RPMI8226 (cell line): ENCODE results near the gene ARHGEF25.
"Not testable (repeated sequence)": the region's sequence is repeated elsewhere in the genome, so short reads cannot be mapped to it uniquely, and the experiment has no call there.

Source experiments
- DNase-seq: peaks from one replicate; pipeline ENCODE4 v3.0.0-alpha.2; 2015

Gene ARHGEF25

DNA sequence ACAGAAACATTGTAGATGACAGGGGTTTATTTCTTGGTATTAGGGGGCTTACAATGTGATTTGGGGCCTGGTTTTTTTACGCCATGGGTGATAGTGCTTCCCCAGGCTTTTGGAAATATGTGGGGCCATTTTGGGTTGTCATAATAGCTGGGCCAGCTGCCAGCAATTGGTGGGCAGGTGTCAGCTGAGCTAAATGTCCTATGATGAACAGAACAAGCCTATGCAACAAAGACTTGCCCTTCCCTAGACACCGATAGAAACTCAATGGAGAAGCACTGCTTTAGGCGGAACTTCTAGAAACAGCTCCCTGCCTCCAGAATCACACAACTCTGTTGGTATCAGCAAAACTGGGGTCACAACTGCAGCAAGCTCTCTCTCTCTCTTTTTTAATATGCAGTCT, 26.9 kb downstream of the ARHGEF25 start:
- no peak for DNase-seq

DNA sequence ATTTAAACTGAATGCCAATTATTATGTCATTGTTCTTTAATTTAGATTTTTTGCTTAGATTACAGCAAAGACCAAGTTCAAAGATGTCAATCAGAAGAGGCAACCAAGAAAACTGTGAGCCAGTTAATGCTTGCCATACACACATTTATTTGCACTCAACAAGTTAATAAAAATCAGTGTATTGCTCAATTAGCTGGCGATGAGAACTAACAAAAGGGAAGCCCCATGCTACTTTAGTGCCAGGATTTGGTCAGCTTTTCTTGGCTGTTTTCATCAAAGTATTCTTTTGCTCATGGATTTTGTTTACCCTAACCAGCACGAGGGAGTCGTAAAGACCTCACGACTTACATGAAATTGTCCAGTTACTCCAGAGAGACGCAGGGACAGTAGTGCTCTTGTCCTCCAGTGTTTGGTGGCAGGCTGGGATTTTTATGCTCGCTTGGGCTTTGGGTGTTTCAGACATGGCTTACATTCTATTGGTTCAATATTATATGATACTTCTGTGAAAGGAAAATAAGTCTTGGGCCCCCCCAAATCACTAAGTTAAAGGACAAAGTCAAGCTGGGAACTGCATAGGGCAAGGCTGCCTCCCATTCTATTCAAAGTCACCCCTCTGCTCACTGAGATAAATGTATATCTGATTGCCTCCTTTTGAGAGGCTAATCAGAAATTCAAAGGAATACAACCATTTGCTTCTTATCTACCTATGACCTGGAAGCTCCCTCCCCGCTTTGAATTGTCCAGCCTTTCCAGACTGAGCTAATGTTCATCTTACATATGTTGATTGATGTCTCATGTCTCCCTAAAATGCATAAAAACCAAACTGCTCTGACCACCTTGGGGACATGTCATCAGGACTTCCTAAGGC, 29.2 kb downstream of the ARHGEF25 start:
- no peak for DNase-seq

DNA sequence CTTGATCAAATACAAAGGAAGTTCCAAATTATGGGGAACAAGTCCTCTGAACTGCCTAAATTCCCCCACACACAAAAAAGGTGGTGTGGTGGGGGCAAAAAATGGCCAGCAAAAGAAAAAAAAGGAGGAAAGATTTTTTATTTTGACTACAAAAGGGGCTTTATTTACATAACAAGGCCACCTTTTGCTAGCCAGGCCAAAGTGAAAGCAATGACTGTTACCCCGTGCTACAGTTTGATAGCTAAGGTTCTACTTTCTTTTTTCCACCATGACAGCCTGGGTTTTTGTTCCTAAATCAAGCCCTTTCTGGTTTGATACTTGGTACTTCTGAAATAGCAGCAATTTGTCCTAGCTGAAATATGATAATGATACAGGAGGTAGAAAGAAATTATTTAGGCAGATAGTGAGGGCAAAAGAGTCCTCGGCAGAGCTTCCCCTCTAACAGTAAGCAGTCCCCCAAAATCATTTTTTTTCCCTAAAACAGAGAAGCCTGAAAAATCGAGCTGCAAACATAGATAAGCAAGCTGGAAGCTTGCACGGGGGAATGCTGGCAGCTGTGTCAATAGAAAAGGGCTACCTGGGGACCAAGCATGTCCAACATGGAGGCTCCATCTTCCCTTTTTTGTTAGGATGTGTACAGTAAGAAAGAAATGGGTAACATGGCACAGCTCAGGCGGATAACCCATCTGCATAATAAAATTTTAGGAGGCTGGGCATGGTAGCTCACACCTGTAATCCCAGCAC, 30.6 kb downstream of the ARHGEF25 start:
- DNase-seq: no peak

DNA sequence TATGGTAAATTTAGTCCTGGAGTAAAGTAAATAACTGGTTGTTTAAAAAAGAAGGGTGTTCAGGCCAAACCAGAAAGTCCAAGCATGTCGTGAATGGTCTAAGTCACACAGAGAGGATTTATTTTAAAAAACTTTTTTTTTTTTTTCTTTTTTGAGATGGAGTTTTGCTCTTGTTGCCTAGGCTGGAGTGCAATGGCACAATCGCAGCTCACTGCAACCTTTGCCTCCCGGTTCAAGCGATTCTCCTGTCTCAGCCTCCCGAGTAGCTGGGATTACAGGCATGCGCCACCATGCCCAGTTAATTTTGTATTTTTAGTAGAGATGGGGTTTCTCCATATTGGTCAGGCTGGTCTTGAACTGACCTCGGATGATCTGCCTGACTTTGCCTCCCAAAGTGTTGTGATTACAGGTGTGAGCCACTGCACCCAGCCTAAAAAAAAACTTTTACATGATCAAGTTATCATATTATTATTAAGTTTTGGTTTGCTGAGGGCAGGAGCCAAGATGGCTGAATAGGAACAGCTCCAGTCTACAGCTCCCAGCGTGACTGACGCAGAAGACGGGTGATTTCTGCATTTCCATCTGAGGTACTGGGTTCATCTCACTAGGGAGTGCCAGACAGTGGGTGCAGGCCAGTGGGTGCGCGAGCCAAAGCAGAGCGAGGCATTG, 34.9 kb downstream of the ARHGEF25 start:
- peak; percentile 48 for DNase-seq

DNA sequence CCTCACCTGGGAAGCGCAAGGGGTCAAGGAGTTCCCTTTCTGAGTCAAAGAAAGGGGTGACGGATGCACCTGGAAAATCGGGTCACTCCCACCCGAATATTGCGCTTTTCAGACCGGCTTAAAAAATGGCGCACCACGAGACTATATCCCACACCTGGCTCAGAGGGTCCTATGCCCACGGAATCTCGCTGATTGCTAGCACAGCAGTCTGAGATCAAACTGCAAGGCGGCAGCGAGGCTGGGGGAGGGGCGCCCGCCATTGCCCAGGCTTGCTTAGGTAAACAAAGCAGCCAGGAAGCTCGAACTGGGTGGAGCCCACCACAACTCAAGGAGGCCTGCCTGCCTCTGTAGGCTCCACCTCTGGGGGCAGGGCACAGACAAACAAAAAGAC, 35.4 kb downstream of the ARHGEF25 start:
- not testable (repeated sequence) for DNase-seq

DNA sequence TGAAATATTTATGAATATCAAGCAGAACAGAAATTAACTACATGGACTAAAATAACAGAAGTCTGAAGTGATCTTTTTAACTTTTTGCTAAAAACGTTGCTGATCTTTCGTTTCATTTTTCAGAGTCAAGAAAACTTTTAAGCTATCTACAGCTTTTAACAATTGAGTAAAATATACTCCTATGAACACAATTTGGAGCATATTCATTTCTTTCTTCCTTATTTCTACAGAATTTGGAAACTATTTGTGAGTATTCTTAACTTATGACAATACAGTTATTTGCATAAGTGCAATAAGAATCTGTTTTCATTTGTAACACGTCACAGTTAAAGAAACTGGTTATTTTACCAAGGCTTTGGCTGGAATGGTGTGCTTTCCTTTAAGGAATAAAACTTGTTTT, 42.8 kb downstream of the ARHGEF25 start:
- no peak for DNase-seq

DNA sequence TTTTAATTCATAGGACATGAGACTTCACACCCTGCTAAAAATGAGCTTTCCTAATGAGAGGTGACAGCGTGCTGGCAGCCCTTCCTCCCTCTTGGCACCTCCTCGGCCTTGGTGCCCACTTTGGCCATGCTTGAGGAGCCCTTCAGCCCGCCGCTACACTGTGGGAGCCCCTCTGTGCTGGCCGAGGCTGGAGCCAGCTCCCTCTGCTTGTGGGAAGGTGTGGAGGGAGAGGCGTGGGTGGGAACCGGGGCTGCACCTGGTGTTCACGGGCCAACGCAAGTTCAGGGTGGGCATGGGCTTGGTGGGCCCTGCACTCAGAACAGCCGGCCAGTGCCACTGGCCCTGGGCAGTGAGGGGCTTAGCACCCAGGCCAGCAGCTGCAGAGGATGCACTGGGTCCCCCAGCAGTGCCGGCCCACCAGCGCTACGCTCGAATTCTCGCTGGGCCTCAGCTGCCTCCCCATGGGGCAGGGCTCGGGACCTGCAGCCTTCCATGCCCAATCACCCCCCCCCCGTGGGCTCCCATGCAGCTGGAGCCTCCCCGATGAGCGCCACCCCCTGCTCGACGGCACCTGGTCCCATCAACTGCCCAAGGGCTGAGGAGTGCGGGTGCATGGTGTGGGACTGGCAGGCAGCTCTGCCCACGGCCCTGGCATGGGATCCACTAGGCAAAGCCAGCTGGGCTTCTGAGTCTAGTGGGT, 44.5 kb downstream of the ARHGEF25 start:
- no peak for DNase-seq

DNA sequence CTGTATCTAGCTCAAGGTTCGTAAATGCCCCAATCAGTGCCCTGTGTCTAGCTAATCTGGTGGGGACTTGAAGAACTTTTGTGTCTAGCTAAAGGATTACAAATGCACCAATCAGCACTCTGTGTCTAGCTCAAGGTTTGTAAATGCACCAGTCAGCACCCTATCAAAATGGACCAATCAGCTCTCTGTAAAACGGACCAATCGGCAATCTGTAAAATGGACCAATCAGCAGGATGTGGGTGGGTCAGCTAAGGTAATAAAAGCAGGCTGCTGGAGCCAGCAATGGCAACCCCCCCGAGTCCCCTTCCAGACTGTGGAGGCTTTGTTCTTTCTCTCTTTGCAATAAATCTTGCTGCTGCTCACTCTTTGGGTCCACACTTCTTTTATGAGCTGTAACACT, 45.2 kb downstream of the ARHGEF25 start:
- not testable (repeated sequence) for DNase-seq

DNA sequence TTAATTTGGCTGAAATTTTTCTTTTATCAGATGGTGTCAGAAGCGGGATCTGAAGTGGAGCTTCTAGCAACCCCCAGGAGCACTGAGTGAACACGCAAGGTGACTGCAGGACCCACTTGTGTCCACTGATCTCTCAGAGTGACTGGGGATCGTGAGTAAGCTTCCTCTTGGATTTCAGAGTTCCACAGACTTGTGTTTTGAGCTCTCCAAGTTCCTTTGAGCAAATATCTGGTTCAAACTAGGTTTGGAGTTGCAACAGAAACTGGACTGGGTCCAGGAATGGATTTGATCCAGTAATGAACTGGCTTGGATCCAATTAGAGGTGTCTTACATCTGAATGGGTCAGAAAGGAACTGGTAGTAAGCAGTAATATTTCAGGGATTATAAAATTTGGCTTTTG, 46.5 kb downstream of the ARHGEF25 start:
- no peak for DNase-seq

DNA sequence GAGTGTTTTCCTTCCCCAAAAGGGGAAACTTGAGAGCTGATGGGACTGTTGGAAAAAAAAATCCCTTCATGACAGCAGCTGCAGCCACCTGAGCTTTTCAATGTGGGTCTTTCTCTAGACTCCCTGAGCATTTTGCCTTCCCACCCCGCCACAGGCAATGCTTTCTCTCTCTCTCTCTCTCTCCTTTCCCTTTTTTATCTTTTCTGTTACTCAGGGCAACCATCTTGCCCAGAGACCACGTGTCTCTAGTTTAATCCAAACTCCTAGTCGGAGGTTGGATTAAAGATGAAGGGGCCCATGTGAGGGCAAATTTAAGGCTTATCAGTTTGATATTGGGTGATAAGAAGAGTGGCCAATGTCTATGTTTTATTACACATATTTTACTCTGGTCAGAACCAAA, 47.7 kb downstream of the ARHGEF25 start:
- no peak for DNase-seq

DNA sequence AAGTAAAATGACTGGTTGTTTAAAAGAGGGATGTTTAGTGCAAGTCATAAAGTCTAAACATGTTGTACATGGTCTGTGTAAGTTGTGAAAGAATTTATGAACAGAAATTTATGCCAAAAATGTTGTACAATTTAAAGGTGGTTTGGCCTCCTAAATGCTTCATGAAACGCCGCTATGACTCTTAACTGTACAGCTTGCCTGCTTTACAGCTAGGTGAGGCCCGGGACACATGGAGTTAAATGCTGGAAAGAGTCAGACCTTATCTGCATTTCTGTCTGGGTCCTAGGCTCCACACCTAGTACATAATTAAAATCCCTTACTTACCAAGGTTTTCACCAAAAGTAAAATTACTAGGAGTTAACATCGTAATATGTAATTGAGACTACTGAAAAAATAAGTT, 50.1 kb downstream of the ARHGEF25 start:
- DNase-seq: no peak

DNA sequence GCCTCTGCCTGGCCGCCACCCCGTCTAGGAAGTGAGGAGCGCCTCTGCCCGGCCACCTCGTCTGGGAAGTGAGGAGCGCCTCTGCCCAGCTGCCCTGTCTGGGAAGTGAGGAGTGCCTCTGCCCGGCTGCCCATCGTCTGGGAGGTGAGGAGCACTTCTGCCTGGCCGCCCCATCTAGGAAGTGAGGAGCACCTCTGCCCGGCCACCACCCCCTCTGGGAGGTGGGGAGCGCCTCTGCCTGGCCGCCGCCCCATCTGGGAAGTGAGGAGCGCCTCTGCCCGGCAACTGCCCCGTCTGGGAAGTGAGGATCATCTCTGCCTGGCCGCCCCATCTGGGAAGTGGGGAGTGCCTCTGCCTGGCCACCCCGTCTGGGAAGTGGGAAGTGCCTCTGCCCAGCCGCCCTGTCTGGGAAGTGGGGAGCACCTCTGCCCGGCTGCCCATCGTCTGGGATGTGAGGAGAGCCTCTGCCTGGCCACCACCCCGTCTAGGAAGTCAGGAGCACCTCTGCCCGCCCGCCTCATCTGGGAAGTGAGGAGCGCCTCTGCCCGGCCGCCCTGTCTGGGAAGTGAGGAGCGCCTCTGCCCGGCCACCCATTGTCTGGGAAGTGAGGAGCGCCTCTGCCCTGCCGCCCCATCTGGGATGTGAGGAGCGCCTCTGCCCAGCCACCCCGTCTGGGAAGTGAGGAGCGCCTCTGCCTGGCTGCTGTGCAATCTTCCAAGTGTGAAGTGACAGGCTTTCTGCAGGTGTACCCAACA, 54.0 kb downstream of the ARHGEF25 start:
- not testable (repeated sequence) for DNase-seq
